ENCODE results near the gene CERS4.
"Not testable (repeated sequence)": the region's sequence is repeated elsewhere in the genome, so short reads cannot be mapped to it uniquely, and the experiment has no call there.

The CERS4 gene

DNA sequence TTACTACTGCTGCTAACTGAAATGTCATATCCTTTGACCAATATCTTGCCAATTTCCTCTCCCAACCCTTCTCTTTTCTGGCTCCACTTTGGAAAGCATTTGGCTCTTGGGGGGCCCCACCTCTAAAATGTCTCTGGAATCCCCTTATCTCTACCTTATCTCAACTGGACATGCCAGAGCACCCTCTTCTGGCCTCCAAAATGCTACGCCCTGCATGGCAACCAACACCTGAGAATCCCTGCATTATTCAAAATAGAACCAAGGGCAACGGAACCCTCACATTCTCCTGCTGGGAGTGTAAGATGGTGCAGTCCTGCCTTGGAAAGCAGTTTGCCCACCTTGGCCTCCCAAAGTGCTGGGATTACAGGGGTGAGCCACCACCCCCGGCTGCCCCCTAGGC lies 35.3 kb downstream of the CERS4 start:
- DNase-seq: no peak

DNA sequence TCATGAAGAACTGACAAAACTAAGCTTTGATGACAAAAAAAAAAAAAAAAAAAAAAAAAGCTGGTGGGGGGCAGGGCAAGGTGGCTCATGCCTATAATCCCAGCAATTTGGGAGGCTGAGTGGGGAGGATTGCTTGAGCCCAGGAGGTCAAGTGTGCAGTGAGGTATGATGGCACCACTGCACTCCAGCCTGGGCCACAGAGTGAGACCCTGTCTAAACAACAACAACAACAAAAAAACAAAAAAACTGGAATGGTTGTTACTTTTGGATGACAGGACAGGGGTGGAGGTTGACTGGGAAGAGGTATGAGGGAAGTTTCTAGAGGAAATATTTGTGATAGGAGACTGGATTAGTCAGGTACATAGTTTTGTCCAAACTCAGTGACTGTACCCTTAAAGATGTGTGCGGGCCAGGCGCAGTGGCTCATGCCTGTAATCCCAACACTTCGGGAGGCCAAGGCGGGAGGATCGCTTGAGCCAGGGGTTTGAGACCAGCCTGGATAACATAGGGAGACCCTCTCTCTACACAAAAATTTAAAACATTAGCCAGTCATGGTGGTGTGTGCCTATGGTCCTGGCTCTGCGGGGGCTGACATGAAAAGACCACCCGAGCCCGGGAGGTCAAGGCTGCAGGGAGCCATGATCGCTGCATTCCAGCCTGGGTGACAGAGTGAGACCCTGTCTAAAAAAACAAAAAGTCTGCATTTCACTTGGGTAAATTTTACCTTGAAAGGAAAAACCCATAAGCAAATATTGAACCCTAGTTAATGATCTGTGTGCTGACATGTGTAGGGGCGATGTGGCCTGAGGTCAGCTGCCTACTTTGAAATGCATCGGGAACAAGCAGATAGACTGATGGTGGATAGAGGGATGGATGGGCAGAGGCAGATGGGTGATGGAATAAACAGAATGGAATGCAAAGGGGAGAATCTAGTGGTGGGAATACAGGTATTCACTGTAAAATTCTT lies 37.0 kb downstream of the CERS4 start:
- no peak for DNase-seq

DNA sequence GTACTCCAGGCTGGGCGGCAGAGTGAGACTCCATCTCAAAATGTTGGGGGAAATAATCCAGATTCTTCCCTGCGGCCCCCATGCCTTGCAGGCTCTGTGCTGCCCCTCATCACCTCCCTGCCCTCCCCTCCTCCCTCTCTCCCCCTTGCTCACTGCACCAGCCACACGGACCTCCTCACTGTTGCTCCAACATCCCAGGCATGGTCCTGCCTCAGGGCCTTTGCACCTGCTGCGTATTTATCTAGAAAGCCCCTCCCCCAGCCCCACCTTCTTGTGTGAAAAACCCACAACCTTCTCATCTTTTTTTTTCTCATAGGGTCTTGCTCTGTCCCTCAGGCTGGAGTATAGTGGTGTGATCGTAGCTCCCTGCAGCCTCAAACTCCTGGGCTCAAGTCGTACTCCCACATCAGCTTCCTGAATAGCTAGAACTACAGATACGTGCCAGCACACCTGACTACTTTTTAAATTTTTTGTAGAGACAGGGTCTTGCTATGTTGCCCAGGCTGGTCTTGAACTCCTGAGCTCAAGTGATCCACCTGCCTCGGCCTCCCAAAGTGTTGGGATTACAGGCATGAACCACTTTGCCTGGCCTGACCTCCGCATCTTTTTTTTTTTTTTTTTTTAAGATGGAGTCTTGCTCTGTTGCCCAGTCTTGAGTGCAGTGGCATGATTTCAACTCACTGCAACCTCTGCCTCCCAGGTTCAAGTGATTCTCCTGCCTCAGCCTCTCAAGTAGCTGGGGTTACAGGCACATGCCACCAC lies 38.1 kb downstream of the CERS4 start:
- not testable (repeated sequence) for DNase-seq

DNA sequence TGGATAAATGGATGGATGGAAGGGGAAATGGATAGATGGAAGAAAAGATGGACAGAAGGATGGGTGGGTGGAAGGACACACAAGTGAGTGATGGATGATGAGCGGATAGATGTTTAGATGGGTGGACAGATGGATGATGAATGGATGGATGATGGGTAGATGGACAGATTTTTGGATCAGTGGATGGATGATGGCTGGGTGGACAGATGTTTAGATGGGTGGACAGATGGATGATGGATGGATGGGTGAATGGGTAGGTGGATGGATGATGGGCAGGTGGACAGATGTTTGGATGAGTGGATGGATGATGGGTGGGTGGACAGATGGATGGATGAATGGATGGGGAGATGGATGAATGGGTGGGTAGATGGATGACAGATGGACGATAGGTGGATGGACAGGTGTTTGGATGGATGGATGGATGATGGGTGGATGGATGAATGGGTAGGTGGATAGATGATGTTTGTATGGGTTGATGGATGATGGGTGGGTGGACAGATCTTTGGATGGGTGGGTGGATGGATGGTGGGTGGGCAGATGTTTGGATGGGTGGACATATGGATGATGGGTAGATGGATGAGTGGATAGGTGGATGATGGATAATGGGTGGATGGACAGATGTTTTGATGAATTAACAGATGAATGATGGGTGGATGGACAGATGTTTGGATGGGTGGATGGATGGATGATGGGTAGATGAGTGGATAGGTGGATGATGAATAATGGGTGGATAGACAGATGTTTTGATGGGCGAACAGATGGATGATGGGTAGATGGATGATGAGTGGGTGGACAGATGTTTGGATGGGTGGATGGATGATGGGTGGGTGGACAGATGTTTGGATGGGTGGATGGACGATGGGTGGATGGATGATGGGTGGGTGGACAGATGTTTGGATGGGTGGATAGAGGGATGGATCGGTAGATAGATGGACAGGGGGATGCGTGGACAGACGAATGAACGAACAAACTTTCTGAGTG lies 39.5 kb downstream of the CERS4 start:
- DNase-seq: no peak

DNA sequence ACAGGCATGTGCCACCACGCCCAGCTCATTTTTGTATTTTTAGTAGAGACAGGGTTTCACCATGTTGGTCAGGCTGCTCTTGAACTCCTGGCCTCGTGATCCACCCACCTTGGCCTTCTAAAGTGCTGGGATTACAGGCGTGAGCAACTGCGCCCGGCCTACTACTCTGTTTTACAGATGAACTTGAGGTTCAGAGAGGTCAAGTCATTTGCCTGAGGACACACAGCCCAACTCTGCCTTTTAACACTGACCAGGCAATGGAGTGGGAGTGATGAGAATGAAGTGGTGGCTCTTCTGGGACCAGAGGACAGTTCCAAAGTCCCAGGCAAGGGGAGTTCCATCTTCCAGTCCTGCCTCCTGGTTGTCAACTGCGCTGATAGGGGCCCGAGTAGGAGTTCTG lies 41.4 kb downstream of the CERS4 start:
- DNase-seq: no peak

DNA sequence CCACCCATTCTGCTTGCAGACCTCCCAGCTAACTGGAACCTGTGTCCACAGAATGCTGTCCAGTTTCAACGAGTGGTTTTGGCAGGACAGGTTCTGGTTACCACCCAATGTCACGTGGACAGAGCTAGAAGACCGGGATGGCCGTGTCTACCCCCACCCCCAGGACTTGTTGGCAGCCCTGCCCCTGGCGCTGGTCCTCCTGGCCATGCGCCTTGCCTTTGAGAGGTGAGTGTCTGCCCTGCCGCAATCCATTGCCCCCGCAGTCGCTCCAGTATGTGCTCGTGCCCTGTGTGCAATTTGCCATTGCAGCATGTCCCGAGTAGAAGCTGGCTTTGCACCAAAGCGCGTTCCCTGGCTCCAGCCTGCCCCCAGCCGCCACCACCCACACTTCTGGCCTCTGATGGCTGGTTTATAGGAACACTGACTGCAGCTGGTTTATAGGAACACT lies 41.9 kb downstream of the CERS4 start:
- peak; percentile 75 for DNase-seq

DNA sequence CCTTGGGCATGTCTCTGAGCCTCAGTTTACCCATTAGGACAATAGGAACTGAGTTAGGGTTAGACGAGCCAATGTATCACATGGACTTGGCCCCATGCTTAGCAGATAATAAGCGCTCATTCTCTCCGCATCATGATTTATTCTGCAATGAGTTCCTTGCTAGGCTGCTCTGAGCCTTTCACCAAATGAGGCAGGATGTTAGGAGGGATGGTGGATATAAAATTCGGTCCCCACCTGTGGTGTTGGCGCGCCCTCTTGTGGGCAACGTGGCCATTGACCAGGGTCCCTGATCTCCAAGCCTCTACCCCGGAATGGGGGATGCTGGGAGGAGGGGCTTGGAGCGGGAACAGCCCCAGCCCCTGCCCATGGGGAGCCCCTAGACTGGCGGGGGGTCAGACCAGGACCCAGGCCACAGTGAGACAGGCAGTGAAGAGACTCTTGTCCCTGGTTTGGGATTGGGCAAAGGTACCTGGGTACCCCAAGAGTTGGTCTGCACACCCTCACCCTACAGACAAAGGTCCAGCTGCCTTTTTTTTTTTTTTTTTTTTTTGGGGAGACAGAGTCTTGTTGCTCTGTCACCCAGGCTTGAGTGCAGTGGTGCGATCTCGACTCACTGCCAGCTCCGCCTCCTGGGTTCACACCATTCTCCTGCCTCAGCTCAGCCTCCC lies 43.9 kb downstream of the CERS4 start:
- peak; percentile 87 for DNase-seq

DNA sequence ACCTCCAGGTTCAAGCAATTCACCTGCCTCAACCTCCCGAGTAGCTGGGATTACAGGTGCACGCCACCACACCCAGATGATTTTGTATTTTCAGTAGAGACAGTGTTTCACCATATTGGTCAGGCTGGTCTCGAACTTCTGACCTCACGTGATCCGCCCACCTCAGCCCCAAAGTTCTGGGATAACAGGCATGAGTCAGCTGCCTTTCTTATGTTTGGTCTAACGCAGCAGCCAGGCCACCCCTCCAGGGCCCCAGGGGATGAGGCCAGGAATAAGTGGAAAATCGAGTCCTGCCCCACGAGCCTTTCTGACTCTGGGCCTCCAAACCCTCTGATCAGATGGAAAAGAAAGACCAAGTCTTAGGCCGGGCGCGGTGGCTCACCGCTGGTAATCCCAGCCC lies 44.5 kb downstream of the CERS4 start:
- DNase-seq: no peak

DNA sequence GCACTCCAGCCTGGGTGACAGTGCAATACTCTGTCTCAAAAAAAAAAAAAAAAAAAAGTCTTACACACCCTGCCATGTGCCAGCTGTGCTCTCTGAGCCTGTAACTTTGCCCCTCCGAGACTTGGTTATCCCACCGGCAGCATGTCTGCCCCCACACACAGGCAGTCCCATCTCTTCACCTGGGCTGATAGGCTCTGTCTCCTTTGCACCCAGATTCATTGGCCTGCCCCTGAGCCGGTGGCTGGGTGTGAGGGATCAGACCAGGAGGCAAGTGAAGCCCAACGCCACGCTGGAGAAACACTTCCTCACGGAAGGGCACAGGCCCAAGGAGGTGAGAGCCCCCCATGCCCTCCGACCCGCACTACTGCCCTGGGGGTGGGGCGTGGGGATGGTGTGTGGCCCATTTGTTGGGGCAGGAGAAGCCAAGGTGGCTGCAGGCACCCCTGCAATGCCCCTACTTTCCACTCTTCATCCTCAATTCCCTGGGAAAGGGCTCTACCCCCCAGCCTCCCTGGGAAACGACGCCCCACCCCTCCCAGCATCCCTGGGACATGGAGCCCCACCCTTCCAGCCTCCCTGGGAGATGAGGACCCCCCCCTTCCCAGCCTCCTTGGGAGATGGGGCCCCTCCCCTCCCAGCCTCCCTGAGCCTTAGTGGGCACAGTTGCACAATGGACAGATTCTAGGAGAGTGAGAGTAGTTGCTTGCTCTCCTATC lies 45.3 kb downstream of the CERS4 start:
- DNase-seq: no peak

DNA sequence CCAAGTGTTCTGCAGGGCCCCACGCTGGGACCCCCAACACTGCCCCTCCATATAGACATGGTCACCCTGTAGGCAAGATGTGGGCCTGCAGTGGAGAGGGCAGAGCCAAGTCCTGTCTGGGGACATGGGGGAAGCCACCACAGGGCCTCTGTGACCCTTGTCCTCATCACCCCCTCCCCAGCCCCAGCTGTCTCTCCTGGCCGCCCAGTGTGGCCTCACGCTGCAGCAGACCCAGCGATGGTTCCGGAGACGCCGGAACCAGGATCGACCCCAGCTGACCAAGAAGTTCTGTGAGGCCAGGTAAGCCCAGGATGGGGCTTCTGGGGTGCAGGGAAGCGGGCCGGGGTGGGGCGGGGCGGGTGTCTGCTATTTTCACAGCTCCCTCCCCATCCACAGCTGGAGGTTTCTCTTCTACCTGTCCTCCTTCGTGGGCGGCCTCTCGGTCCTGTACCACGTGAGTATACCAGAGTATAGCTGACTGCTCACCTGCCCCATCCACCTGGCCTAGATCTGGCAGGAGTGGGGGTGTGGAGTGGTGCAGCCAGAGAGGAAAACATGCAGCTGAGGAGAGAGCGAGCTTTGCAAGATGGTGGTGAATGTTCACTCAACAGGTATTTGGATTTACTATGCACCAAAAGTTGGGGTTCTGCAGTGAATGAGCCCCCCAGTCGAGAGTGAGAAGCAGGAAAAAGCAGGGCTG lies 46.4 kb downstream of the CERS4 start:
- no peak for DNase-seq

DNA sequence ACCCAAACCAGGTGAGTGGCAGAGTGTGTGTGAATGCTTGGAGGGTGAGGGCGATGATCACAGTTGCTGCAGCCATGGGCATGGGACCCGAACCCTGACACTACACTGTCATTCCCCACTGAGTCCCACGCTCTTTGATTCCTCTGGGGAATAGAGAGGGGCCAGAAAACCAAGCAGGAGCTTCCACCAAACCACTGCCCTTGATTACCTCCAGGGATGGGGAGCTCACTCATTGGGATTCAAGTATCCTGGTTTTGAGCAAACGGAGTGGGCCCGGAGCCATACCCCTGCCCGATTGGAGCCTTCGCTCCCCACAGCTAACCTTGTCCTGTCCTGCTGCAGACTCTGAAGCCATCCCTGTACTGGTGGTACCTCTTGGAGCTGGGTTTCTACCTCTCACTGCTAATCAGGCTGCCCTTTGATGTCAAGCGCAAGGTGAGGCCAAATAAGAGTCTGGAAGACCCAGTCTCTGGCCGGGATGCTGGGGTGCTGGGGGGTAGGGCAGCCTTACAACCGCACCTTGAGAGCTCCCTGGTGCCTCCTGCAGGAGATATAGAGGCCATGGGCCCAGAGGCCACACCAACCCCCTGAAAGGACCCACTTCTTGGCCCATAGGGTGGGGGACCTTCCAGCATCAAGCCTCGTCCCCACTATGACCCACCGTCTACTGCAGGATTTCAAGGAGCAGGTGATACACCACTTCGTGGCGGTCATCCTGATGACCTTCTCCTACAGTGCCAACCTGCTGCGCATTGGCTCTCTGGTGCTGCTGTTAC lies 47.3 kb downstream of the CERS4 start:
- no peak for DNase-seq

DNA sequence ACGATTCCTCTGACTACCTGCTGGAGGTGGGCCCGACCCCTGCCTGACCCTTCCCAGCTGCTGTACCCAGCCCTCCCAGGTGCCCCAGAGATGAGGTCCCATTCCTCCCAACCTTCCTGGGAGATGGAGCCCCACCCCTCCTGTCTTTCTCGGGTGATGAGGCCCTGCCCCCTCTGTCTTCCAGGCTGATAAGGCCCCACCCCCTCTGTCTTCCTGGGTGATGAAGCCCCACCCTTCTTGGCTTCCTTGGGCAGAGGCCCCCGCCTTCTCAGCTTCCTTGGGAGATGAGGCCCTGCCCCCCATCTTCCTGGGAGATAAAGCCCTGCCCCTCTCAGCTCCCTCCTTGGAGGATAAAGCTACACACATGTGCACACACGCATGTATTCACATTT lies 47.9 kb downstream of the CERS4 start:
- no peak for DNase-seq

DNA sequence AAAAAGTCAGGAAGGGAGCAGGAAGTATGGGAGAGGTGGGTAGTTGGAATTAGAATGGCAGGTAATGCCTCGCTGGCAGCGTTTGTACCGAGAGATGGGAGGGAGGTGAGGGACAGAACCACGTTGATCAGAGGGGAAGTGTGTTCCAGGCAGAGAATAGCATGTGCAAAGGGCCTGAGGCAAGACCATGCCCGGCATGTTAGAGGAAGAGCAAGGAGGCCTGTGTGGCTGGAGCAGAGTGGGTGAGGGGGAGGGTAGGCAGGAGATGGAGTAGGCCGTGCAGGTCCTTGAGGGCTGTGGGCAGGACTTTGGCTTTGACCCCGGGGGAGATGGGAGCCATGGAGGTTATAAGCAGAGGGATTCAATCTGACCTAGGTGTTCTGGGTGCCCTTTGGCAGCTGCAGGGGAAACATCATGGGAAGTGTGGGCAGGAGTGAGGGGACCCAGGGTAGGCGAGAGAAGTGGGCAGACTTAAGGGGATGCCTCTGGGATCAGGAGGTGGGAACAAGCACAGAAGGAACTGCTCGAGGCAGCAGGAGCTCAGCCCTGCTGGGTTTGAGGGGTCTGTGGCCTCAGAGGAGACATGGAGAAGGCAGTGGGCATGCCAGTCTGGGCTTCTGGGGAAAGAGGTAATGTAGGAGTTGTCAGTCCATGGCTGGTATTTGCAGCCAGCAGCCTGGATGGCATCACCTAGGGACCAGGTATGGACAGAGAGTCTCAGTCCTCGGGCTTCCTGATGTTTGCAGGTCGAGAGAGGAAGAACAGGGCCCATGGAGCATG lies 50.2 kb downstream of the CERS4 start:
- DNase-seq: no peak

DNA sequence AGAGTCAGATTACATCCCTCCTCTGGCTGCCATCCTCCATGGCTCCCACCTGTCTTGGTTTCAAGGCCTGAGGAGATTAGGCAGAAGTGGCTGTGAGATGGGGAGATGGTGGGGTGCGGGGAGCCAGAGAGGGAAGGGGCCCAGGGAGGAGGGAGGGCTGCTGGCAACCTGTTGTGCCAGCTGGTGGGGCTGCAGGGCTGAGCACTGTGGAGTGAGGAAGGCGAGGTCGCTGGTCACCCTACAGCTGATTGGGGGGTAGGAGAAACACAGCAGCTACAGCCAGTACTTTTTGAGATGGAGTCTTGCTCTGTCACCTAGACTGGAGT lies 50.7 kb downstream of the CERS4 start:
- no peak for DNase-seq

DNA sequence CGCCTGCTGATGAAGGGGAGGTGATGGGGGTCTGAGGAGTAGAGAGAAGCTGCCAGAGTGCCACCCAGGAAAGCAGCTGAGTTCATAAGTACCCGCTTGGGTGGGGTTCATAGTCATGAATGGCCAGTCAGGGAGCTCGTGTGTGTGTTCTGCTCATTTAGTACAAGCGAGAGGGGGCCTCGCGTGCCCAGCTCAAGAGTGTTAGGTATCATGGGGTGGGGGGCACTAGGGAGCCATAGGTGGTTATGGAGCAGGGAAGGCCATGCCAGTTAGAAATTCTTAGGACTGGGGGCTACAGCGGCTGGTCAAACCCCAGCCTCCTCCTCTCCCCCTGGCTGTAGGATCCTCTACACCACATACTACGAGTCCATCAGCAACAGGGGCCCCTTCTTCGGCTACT lies 52.2 kb downstream of the CERS4 start:
- no peak for DNase-seq

DNA sequence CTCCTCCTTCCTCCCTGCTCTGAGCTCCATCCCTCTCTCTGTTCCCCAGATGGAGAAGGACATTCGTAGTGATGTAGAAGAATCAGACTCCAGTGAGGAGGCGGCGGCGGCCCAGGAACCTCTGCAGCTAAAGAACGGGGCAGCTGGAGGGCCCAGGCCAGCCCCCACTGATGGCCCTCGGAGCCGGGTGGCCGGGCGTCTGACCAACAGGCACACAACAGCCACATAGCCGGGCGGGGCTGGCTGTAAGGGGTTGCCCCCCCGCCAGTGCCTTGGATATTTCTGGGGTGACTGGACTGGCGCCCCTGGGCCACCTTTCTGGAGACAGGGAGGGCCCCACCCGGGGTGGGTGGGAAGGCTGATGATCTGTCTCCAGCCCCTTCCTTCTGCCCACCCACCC lies 52.7 kb downstream of the CERS4 start:
- no peak for DNase-seq

DNA sequence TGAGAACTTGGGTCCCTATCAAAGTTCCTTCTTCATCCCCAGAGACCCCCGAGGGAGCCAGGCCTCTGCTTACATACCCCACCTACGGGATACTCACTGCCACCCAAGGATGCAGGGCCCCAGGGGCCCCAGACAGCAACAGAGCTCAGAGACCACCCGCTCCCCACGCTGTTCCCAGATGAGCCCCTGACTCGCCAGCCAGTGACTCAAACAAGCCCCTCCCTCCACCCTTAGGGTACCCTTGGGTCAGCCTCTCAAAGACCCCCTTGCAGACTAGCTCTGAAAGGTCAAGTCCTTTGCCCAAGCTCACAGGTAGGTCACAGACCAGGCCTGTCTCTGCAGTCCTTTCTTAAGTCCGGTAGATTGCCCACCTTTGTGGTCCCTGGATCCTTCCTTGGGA lies 53.3 kb downstream of the CERS4 start:
- DNase-seq: no peak

DNA sequence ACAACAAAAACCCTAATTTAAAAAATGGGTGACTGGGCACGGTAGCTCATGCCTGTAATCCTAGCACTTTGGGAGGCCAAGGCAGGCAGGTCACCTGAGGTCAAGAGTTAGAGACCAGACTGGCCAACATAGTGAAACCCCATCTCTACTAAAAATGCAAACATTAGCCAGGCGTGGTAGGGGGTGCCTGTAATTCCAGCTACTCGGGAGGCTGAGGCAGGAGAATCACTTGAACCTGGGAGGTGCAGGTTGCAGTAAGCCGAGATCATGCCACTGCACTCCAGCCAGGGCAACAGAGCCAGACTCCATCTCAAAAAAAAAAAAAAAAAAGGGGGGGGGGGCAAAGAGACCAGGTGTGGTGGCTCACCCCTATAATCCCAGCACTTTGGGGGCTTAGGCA lies 55.1 kb downstream of the CERS4 start:
- not testable (repeated sequence) for DNase-seq

DNA sequence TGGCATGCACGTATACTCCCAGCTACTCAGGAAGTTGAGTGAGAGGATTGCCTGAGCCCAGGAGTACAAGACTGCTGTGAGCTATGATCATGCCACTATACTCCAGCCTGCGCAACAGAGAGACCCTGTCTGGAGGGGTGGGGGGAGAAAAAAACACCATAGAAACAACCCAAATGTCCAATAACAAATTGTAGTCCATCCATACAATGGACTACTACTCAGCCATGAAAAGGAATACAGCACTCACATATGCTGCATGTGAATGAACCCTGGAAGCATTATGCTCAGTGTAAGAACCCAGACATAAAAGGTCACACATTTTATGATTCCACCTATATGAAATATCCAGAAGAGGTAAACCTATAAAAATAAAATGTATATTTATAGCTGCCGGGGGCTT lies 56.7 kb downstream of the CERS4 start:
- DNase-seq: no peak

All from left hindlimb (tissue), 1 donor.